Activated CD8-positive, alpha-beta memory T cell treated with anti-CD3 and anti-CD28 coated beads for 24 hours (primary cell): Measurements from ENCODE around the gene SP3.

ENCODE experiments used
- DNase-seq: peaks from one replicate; pipeline ENCODE4 v3.0.0-alpha.2; 2020

The SP3 gene

DNA sequence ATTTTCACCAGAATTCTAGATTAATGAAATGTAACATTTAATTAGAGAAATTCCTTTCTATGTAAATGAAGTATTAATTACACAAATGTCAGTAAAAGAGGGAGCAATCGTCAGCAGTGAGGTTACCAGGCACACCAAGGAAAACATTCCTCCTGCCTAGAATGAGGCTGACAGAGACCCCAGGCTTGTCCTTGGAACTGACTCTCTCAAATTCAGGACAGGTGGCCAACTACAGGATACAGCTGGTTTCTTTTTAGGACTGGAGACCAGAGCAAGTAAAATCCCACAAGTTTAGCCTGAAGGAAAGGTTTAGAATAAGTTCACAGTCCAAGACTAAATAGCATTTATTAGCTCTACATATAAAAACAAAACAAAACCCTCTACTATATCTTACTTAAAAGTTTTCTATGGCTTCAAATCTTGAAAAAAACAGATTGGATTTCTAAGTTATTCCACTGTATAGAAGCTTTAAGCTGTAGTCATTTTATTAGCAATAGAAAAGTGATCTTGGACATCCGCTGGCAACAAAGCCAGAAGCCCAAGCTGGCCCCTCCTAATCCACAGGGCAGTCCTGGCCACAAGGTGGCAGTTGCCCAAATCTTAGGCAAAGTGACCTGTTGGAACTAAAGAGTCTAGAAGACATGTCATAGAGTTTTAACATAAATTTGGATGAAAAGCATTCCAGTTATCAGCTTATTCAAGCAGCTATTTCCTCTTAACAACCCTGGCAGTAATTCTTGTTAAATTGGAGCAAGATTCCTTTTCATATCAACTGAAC, 81.0 kb downstream of the SP3 start:
- no peak for DNase-seq

DNA sequence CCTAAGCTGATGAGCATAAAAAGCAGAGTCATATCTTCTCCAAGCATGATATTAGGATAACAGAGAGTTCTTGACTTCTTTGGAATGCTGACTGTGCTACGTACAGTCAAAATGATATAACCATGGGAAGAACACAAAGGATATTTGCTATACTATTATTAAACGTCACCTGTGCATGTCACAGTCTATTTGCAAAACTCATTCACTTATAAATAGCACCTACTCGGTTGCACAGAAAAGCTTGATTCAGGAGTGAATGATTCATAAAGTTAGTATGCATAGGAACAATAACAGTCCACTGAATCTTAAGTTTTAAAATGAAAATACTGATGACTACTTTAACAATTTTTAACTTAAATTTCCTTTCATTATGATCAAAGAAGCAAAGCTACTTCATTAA, 83.3 kb downstream of the SP3 start:
- no peak for DNase-seq

DNA sequence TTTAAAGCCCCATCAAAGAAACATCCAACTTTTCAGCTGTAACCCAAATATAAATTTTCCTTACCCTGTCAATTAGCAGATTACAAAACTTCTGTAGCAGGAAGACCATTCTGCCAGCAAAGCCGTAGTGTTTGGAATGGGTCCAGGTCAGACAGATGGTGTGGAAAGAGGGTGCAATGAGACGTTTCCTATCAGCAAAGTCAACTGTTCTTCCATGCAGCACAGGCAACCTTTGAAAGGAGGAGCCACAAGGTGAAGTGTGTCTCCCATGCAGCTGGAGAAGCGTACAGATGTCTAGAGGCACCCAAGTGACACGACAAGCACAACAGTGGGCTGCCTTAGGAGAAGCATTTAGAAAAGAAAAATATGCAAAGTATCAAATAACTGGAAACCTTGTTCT, 83.7 kb downstream of the SP3 start:
- no peak for DNase-seq

DNA sequence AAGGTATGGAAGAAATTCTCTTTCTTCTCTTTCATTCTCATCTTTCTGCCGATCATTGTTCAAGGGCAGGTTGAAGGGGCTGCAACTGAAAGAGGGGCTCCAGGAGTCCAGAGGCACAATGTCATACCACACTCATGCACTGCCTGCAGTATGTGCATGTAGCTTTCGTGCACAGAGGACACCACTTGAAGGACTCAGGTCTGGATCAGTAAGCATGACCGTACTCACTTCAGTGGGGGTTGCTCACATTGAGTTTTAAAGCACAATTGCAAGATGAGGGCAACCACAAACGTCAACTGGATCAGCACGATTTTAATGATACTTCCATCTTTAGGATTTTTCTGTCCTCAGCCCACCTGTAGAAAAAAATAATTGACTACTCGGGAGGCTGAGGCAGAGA, 84.6 kb downstream of the SP3 start:
- DNase-seq = no peak

DNA sequence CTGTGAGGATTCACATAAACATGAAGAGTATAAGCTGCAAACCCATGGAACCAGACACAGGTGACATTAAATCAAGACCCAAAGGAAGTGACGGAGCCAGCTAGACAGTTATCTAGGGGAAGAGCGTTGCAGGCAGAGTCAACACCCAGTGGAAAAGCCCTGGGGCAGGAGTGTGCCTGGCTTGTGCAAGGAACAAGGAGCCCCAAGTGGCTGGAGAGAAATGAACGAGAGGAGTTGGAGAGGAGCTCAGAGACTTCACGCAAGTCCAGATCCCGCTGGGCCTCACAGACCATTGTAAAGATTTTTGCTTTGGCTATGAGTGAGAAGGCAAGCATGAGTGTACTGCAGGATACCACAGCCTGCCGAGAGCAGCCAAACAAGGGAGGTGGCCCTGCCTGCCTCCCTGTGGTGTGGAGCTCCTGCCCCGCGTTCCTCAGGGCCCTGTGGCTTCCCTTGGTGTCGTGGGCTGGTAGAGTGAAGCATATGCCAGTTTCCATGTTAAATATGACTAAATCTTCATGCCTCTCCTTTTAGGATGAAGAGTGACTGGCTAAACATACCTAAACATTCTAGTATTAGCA, 88.2 kb downstream of the SP3 start:
- no peak for DNase-seq

DNA sequence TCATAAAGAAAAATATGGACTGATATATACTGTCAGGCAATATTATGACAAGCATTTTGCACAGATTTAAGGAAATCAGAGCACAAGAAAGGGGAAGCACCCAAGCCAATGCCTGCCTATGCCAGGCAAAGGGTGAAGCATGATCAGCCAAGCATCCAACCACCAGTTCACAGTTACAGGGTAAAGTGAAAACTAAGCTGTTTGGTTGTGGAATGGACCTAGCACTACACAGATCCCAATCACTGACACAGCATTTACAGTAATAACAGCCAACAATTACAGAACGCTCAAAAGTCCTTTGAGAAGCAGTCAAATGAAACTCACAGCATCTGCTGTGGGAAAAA, 90.3 kb downstream of the SP3 start:
- DNase-seq = no peak

DNA sequence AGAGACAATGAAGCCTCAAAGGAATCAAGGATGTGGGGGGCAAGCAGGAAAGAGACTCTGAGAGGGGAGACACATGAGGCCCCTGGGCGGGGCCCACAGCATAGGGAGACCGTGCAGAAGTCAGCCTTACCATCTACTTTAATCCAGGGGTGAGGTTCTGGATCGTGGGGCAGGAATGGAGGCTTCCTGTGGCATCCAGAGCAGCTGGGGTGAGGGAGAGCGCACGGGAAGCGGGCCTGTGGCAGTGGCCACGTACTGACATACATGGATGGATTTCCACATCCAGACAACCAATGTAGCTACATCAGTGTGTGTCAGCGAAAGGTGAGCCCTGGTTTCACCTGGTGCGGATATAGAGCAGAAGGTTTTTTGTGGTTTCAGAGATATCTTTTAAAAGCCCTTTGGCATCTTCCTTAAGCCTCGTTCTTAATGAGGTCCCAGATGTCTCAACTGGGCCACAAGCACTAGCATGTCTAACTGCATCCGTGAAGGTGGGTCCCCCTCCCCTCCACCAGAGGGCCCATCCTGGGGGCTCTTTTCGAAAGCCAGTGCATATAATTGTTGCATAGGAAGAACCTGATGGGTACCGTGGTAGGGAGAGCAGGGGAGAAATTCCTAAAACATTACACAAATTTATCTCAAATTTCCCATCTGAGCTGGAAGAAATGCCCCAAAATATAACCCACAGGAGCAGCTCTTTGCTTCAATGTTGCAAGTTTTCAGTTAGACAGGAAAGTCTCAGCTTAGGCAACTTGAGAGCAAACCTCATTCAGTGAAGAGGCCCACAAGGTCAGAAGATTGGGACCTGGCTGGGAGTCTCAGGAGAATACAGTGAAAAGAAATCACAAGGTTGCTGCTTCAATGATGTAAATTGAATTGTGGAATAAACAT, 90.9 kb downstream of the SP3 start:
- no peak for DNase-seq

DNA sequence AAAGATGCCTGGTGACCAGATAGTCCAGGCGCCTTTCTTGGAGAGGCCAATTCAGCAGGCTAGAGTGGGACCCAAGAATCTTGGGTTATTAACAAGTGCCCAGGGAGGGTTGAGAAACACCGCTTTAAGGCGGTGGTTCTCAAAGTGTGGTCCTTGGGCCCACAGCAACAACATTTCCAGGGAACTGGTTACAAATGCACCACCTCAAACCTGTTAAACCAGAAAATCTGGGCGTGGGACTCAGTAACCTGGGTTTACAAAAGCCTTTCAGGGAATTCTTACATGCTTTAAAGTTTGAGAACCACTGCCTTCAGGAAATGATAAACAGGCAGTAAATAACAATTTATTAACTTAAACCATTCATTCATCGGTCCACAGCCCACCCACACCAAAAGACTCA, 92.5 kb downstream of the SP3 start:
- no peak for DNase-seq

DNA sequence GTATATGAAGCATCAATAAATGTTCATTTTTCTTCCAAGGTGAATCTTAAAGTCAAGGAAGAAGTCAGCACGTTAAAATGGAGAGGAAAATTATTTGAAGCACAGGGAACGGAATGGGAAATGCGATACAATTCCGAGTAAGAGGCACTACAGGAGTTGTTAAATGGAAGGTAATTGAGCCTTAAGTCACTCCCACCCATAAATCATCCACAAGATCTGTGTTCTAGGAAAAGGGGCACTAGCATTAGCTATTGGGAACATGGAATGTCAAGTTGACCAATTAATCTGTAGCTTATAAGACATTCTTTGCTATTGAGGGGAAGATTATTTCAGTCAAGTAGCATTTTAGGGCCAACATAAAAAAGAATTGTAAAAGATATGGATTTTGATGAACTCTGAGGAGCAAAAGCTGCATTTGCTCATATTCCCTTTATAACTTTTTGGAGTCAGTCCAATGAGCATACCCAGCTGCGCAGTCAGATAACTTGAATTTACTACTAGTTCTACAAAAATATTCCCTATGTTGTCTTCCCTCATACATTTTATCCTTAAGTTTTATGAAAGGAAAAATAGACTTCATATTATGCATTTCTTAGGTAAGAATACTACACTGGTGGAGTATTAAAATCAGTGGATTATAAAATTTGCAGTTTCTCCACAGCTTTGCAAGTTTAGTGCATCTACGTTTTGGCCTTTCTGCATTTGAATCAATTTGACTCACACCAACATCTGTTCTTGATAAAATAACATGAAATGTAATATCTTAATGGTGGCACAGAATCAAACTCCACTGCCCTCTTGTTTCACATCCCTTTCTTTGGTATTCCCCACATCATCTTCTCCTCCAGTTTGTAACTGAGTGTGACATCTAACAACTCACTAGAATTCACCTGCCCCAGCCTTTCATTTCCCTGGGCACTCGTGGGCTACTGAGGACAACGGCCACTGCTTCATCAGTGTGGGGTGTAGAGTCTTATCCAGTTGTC, 95.6 kb downstream of the SP3 start:
- no peak for DNase-seq

DNA sequence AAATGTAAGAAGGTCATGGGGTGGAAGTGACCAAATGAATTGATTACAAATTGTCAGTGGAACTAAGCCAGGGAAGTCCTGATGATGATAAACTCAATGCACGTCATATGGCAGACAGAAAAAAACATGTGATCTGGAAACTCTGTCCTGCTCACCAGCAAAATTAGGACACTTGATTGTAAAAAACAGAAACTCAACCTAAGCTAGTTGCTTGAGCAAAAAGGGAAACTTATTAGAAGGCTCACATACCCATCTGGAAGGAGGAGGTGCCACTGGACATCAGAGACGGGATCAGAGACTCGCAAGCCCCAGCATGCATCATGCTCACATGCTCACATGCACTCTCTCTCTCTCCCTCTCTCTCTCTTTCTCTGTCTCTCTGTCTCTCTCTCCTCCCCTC, 96.8 kb downstream of the SP3 start:
- DNase-seq = no peak

DNA sequence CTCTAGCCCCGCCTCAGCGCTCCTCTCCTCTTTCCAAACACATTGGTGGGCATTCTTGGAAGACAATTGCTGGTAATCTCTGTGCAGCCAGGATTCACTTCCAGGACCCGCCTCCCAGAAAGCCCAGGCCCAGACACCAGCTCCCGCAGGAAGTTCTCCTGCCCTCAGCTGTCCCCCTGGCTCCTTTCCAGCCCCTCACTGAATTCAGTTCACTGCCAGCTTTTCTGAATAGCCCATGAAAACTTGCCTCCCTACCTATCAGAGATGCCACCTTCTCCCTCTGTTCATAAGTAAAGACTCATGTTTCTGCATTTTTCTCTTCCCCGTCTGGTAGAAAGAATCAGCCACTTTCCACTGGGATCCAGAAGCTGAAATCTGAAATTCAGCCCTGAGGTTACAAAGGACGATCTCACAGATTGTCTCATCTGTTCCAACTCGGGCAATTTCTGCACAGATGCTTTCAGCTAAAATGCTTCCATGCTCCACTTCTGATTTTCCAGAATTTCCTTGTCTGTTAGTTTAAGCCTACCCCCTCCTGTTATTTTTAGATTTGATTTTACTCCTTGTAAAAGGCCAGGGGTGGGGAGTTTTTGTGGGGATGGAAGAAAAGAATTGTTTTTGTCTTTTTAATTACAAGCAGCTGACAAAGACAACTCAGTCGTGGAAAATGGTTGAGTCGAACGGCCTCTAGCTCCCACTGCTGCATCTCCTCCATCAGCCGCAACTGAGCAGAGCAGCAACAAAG, 98.1 kb downstream of the SP3 start:
- DNase-seq = no peak

DNA sequence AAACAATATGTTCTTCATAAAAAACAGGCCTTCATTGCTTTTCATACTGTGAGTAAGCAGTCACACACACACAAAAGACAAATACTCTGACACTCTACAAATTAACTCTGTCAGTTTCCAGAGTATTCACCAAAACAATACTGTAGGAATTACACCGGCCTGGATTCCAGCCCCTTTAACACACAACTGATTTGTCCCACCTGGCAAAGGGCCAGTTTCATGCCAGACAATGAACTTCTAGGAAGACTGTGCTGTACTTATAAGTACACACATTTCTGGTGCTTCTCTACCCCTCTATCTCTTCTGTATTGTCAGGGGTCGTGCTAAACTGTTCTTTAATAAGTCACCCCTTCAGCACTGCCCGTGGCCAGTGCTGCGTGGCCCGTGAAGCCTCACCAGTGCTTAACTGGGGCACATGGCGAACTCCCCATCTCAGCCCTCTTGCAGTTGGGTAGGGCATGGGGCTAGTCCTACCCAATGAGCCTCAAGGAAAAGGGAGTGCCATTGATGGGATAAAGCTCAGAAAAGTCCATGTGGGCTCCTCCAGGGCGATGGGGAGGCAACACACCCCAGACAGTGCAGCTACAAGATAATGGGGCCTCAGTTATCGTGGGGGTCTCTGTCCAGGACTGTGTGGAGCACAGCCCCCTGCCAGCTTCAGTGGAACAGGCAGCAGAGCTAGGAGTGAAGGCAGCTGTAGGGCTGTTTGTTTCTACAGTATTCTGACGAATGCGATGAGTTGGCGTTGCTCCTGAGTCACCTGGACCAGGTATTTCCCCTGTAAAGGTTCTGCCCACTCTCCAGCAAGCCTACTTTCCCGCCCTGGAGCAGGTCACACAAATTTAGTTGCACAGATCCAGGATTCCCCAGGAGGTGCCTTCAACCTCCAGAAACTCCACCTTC, 99.0 kb downstream of the SP3 start:
- DNase-seq = no peak

DNA sequence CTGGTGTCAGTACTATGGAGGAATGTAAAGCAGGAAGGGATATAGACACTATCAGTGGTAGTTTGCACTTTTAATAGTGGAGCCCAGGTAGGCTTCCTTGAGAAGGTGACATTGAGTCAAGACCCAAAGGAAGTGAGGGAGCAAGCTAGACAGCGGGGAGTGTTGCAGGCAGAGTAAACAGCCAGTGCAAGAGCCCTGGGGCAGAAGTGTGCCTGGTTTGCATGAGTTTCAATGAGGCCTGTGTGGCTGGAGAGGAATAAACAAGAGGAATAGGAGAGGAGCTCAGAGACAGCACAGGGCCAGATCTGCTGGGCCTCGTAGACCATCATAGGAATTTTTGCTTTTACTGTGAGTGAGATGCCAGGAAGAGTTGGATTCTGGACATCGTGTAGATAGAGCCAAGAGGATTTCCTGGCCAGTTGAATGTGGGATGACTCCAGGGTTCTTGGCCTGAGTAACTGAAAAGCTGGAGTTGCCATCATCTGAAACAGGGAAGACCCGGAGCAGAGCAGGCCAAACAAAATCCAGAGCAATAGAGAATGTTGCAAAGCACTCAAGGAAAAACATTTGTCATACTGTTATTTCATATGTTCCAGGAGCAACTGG, 102.5 kb downstream of the SP3 start:
- DNase-seq = no peak

DNA sequence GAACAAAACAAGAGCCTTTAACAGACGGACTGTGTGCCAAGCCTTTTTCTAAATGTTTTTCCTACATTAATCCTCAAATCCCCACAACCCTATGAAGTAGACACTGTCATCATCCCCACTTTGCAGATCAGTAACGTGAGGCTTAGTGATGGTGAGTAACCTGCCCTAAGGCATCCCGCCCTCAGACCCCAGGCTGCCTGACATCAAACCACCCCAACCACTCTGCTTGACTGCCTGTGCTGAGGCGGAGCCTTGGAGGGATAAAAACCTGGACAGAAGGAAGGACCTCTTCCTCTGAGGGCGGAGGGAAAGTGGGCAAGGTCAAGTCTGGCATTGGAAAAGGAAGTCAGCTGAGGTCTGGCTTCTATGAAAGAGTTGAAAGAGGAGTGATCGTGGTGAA, 104.6 kb downstream of the SP3 start:
- DNase-seq = no peak

DNA sequence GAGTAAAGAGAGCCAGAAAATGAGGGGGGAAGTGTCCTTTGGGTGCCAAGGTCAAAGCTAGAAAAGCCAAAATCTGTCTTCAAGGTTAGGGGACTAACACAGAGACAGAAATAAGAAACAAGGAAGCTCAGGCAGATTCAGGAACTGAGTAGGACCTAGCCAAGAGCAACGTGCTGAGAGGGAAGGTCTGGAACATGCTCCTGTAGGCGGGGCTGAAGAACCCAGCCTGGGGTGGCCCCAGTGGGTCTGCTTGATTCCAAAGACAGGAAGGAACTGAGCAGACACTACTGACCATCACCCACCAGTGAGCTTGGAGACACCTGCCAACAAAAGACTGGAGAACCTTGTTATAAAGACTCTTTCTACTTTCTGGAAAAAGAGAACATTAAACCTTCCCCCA, 105.1 kb downstream of the SP3 start:
- no peak for DNase-seq

DNA sequence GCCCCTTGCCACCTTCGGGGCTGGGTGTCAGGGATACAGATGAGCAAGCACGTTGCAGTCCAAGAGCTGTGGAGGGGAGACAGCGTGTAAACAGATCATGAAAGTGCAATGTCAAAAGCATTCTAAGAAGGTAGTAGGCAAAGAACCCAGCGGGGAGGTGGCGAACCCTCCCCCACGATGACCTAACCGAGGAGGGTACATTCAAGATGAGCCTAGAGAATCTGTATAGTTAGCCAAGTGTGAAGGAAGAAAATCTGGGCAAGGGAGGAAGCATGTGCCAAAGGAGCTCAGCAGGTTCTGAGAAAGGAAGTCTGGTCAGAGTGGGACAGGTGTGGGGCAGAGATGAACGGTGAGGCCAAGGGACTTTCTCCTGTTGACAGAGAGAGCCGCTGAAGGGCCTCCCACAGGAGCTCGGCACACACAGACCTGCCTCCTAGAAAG, 106.9 kb downstream of the SP3 start:
- DNase-seq = no peak
